Neural progenitor cell (in vitro differentiated cells): ENCODE results near the gene DEFB113.

Source experiments
- EZH2phosphoT487 ChIP-seq: fragments of 200-600 bp; sonication (generic); IDR thresholded peaks from 2 replicates; pipeline ENCODE4 v1.6.1; 2017; ENCODE audit warnings: antibody characterized with exemption
- TF ChIP-seq, protein P1 (sequence below): fragments of 200-600 bp; sonication (generic); IDR thresholded peaks from 2 replicates; pipeline ENCODE4 v1.5.1; 2017; ENCODE audit warnings: antibody characterized with exemption, mild to moderate bottlenecking

DNA sequence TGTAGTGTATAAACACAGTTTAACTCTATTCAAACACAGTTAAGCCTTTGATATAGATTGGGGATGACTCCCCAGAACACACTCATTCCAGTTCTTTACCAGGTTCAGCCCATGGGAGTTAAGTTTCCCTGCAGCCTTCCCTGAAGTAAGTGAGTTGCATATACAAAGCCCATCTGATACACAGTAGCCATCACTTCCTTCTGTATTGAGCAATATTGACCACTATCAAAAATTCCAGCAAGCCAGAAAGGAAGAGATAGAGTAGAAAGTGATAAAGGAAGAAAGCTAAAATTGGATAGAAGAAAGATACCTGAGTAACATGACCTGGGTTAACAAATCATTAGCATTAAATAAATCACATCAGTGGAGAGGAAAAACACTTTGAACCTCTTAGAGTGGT lies 40.1 kb downstream of the DEFB113 start:
- TF ChIP-seq, protein P1, sequence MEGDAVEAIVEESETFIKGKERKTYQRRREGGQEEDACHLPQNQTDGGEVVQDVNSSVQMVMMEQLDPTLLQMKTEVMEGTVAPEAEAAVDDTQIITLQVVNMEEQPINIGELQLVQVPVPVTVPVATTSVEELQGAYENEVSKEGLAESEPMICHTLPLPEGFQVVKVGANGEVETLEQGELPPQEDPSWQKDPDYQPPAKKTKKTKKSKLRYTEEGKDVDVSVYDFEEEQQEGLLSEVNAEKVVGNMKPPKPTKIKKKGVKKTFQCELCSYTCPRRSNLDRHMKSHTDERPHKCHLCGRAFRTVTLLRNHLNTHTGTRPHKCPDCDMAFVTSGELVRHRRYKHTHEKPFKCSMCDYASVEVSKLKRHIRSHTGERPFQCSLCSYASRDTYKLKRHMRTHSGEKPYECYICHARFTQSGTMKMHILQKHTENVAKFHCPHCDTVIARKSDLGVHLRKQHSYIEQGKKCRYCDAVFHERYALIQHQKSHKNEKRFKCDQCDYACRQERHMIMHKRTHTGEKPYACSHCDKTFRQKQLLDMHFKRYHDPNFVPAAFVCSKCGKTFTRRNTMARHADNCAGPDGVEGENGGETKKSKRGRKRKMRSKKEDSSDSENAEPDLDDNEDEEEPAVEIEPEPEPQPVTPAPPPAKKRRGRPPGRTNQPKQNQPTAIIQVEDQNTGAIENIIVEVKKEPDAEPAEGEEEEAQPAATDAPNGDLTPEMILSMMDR, result no peak
- no peak for TF ChIP-seq EZH2phosphoT487
